ENCODE measurements around the gene CLCN6.

Gene CLCN6

GRCh38 chr1:11805422-11806306, at the start of gene CLCN6, which contains the start of gene MTHFR:
Gene CLCN6 (plus strand): TSS chr1:11806191. CDS start chr1:11806263, 72 bp downstream.
Gene MTHFR (minus strand): TSS chr1:11805964. CDS start chr1:11803116, 2,848 bp downstream.
- DNase-seq: peak; percentile 98

GRCh38 chr1:11757047-11757446, 48.9 kb upstream of the CLCN6 start:
- DNase-seq: no peak

- DNase-seq: no peak
These were observed 46.2 kb upstream of the CLCN6 start for GRCh38 chr1:11759791-11760190.

GRCh38 chr1:11761285-11761684, 44.7 kb upstream of the CLCN6 start:
- DNase-seq: no peak

- no peak for DNase-seq
These were observed 44.0 kb upstream of the CLCN6 start, which contains the start of gene C1orf167 for GRCh38 chr1:11761988-11762406. Gene C1orf167 (plus strand): TSS chr1:11762193. CDS start chr1:11764401, 2,208 bp downstream.

GRCh38 chr1:11764115-11764514, 41.9 kb upstream of the CLCN6 start:
- DNase-seq: no peak

- no peak for DNase-seq
These were observed 41.5 kb upstream of the CLCN6 start for GRCh38 chr1:11764519-11764918.

- no peak for DNase-seq
These were observed 40.1 kb upstream of the CLCN6 start for GRCh38 chr1:11765661-11766428.

GRCh38 chr1:11766429-11766776, 39.6 kb upstream of the CLCN6 start:
- no peak for DNase-seq

GRCh38 chr1:11767922-11768704, 37.9 kb upstream of the CLCN6 start:
- DNase-seq: no peak

GRCh38 chr1:11768821-11769220, 37.2 kb upstream of the CLCN6 start:
- DNase-seq: peak; percentile 40

- no peak for DNase-seq
These were observed 36.7 kb upstream of the CLCN6 start for GRCh38 chr1:11769274-11769673.

- no peak for DNase-seq
These were observed 36.0 kb upstream of the CLCN6 start for GRCh38 chr1:11770011-11770410.

GRCh38 chr1:11771481-11772043, 34.4 kb upstream of the CLCN6 start:
- DNase-seq: no peak

- DNase-seq: no peak
These were observed 33.5 kb upstream of the CLCN6 start for GRCh38 chr1:11772458-11772857.

- DNase-seq: no peak
These were observed 31.2 kb upstream of the CLCN6 start for GRCh38 chr1:11774753-11775152.

GRCh38 chr1:11777658-11778322, 28.2 kb upstream of the CLCN6 start:
- no peak for DNase-seq

GRCh38 chr1:11778336-11778735, 27.7 kb upstream of the CLCN6 start:
- no peak for DNase-seq

- DNase-seq: no peak
These were observed 27.0 kb upstream of the CLCN6 start for GRCh38 chr1:11778844-11779623.

- DNase-seq: no peak
These were observed 26.1 kb upstream of the CLCN6 start for GRCh38 chr1:11779715-11780379.
